MM.1S (cell line): ENCODE results near the gene EFNA5.

Experiments
- EZH2 ChIP-seq: fragments of 300-600 bp; sonication (generic); optimal IDR thresholded peaks from 2 replicates; pipeline ENCODE3; 2017; ENCODE audit warnings: low read depth, mild to moderate bottlenecking, antibody characterized with exemption, low read length, mixed read lengths
- EZH2phosphoT487 ChIP-seq: fragments of 300-600 bp; sonication (generic); IDR thresholded peaks from 2 replicates; pipeline ENCODE4 v1.6.1; 2018; ENCODE audit warnings: antibody characterized with exemption, low read length

- TF ChIP-seq EZH2phosphoT487, result no peak
- TF ChIP-seq EZH2, result no peak
Observed at GRCh38 chr5:107496466-107496865, 174.3 kb downstream of the EFNA5 start.
